ENCODE results near the gene CADPS2.

DNA sequence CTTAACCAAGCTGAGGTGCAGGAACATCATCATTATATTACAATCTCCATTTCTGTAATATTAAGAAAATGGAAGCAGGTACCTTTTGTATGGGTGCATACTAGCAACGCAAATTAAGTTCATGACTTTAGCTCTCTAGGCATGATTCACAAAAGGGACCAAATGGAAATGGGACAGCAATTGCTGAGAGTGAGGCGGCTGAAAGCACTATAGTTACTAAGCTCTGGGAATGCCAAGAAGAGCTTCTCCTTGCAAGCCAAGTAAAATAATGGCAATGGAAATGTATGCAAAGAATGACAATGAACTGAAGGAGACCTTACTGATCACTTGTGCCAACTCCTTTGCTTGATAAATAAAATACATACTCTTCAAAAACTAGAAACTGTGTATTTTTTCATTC is 147.3 kb downstream of the CADPS2 start:
- TF ChIP-seq, protein P1, sequence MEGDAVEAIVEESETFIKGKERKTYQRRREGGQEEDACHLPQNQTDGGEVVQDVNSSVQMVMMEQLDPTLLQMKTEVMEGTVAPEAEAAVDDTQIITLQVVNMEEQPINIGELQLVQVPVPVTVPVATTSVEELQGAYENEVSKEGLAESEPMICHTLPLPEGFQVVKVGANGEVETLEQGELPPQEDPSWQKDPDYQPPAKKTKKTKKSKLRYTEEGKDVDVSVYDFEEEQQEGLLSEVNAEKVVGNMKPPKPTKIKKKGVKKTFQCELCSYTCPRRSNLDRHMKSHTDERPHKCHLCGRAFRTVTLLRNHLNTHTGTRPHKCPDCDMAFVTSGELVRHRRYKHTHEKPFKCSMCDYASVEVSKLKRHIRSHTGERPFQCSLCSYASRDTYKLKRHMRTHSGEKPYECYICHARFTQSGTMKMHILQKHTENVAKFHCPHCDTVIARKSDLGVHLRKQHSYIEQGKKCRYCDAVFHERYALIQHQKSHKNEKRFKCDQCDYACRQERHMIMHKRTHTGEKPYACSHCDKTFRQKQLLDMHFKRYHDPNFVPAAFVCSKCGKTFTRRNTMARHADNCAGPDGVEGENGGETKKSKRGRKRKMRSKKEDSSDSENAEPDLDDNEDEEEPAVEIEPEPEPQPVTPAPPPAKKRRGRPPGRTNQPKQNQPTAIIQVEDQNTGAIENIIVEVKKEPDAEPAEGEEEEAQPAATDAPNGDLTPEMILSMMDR (optimal IDR thresholded peaks at IDR 0.05 in 1 of 3, IDR thresholded peaks at IDR 0.05 in 1 of 3, conservative IDR thresholded peaks at IDR 0.05 in 1 of 3; ENCODE audit: extremely low read depth in 1 of 3, insufficient read depth in 2 of 3, low read length in 3 of 3) = no peak
- no peak for TF ChIP-seq EZH2 (IDR thresholded peaks at IDR 0.05; ENCODE audit: low read length)

All from keratinocyte (primary cell).